H1 (cell line): ENCODE results near the gene PATE1. TPM values are rescaled to one million over a fixed set of nuclear protein-coding genes. Genes with fewer than 3 reads are reported as not detected.

Source experiments
- CTCF ChIA-PET: fragments of 300-600 bp; sonication (Branson Sonifier 250); formaldehyde crosslinking; loops from one replicate; lab custom pipeline; 2021; ENCODE audit not compliant: partially characterized antibody; lab: Charles Lee
- POLR2A ChIA-PET: fragments of 300-600 bp; sonication (Branson Sonifier 250); formaldehyde crosslinking; loops from one replicate; lab custom pipeline; 2021; ENCODE audit warnings: inconsistent platforms; ENCODE audit not compliant: partially characterized antibody; lab: Charles Lee
- DNase-seq, 2 experiments: peaks; one replicate each; pipeline versions ENCODE4 v3.0.0 to v3.0.0-alpha.2; 2010 to 2022; ENCODE audit warnings: low spot score in 2 of 2, low read depth in 1 of 2, mixed read lengths in 1 of 2
- FAIRE-seq: peaks from 2 replicates; lab custom pipeline; 2011; peaks lifted over from hg19 to GRCh38; lab: Jason Lieb, UNC
- H2AFZ ChIP-seq: 2 replicates; pipeline ENCODE4 v1.8.1; 2012; ENCODE audit warnings: low read length, inconsistent platforms
- H2AK5ac ChIP-seq: 2 replicates; pipeline ENCODE4 v1.6.1; 2013; ENCODE audit warnings: low read depth, low read length
- H2BK120ac ChIP-seq: replicated peaks from 2 replicates; pipeline ENCODE3; 2013; ENCODE audit warnings: low read depth, low read length, inconsistent platforms
- H2BK12ac ChIP-seq: 2 replicates; pipeline ENCODE4 v1.6.1; 2013; ENCODE audit warnings: low read depth, low read length
- H2BK15ac ChIP-seq: 2 replicates; pipeline ENCODE4 v1.6.1; 2013; ENCODE audit warnings: low read length
- H2BK20ac ChIP-seq: 2 replicates; pipeline ENCODE4 v1.6.1; 2013; ENCODE audit warnings: low read length
- H2BK5ac ChIP-seq: 2 replicates; pipeline ENCODE4 v1.6.1; 2013; ENCODE audit warnings: low read depth, low read length
- H3K14ac ChIP-seq: 2 replicates; pipeline ENCODE4 v1.6.1; 2013; ENCODE audit warnings: inconsistent platforms; ENCODE audit not compliant: insufficient read length
- H3K18ac ChIP-seq: 2 replicates; pipeline ENCODE4 v1.6.1; 2013; ENCODE audit warnings: low read length; ENCODE audit errors: extremely low read depth
- H3K23ac ChIP-seq: 2 replicates; pipeline ENCODE4 v1.6.1; 2013; ENCODE audit warnings: inconsistent platforms; ENCODE audit not compliant: insufficient read length
- H3K23me2 ChIP-seq: 2 replicates; pipeline ENCODE4 v1.6.1; 2013; ENCODE audit warnings: low read depth, low read length
- H3K27ac ChIP-seq: 2 replicates; pipeline ENCODE4 v1.6.1; 2011; ENCODE audit warnings: low read depth, low read length, inconsistent platforms
- H3K27me3 ChIP-seq, 4 experiments: replicated peaks in 1 of 4; 1 replicate in 1 of 4; 2 replicates in 3 of 4; pipeline versions ENCODE4 v1.6.1 to v1.8.1; 2011 to 2013; ENCODE audit warnings: low read length in 3 of 4, mild to moderate bottlenecking in 3 of 4, inconsistent platforms in 2 of 4, mixed read lengths in 2 of 4, moderate library complexity in 1 of 4; ENCODE audit not compliant: control insufficient read depth in 3 of 4, insufficient read depth in 3 of 4; ENCODE audit errors: extremely low read depth in 1 of 4
- H3K36me3 ChIP-seq, 4 experiments: 2 replicates each; pipeline versions ENCODE4 v1.6.1 to v1.8.1; 2011 to 2013; ENCODE audit warnings: mild to moderate bottlenecking in 4 of 4, low read length in 3 of 4, moderate library complexity in 2 of 4, control low read depth in 1 of 4, inconsistent platforms in 1 of 4; ENCODE audit not compliant: insufficient read depth in 4 of 4, control insufficient read depth in 2 of 4
- H3K4ac ChIP-seq: replicated peaks from 2 replicates; pipeline ENCODE3; 2013; ENCODE audit warnings: low read length, low read depth, mixed read lengths, inconsistent platforms; ENCODE audit not compliant: insufficient read length
- H3K4me1 ChIP-seq, 4 experiments: replicated peaks in 1 of 4; 1 replicate in 1 of 4; 2 replicates in 3 of 4; pipeline versions ENCODE4 v1.6.1 to v1.8.1; 2011 to 2013; ENCODE audit warnings: low read length in 3 of 4, inconsistent platforms in 2 of 4, mixed read lengths in 1 of 4; ENCODE audit not compliant: insufficient read depth in 4 of 4, control insufficient read depth in 3 of 4
- H3K4me2 ChIP-seq, 2 experiments: 2 replicates each; pipeline versions ENCODE4 v1.6.1 to v1.8.1; 2011 to 2013; ENCODE audit warnings: low read depth in 2 of 2, low read length in 2 of 2, control low read depth in 1 of 2, inconsistent platforms in 1 of 2, mild to moderate bottlenecking in 1 of 2; ENCODE audit not compliant: insufficient read depth in 1 of 2
- H3K4me3 ChIP-seq, 4 experiments: fragments of 200-600, 300-600 bp in 1 of 4; sonication (generic), shearing (Covaris generic), sonication (Bioruptor Twin) in 1 of 4; 2 replicates each; pipeline versions ENCODE4 v1.5.1 to v1.8.1; 2011 to 2016; ENCODE audit warnings: low read length in 4 of 4, low read depth in 3 of 4, control low read depth in 2 of 4, inconsistent platforms in 2 of 4, mild to moderate bottlenecking in 2 of 4, mixed read lengths in 1 of 4, moderate library complexity in 1 of 4; ENCODE audit not compliant: insufficient read depth in 2 of 4; ENCODE audit errors: extremely low read depth in 1 of 4
- H3K56ac ChIP-seq: replicated peaks from 2 replicates; pipeline ENCODE3; 2013; ENCODE audit warnings: low read depth, mild to moderate bottlenecking, mixed read lengths, low read length, inconsistent platforms; ENCODE audit not compliant: insufficient read length
- H3K79me1 ChIP-seq: 2 replicates; pipeline ENCODE4 v1.6.1; 2013; ENCODE audit warnings: low read depth, low read length, control low read depth
- H3K79me2 ChIP-seq, 2 experiments: 2 replicates each; pipeline versions ENCODE4 v1.6.1 to v1.8.1; 2012 to 2013; ENCODE audit warnings: low read length in 2 of 2, mild to moderate bottlenecking in 2 of 2, inconsistent platforms in 1 of 2; ENCODE audit not compliant: insufficient read depth in 2 of 2, control insufficient read depth in 1 of 2
- H3K9ac ChIP-seq, 4 experiments: replicated peaks in 1 of 4; 1 replicate in 1 of 4; 2 replicates in 3 of 4; pipeline versions ENCODE4 v1.6.1 to v1.8.1; 2011 to 2013; ENCODE audit warnings: low read depth in 3 of 4, low read length in 3 of 4, control low read depth in 2 of 4, mild to moderate bottlenecking in 2 of 4, moderate library complexity in 2 of 4, inconsistent platforms in 1 of 4; ENCODE audit errors: extremely low read depth in 1 of 4
- H3K9me3 ChIP-seq, 2 experiments: 2 replicates each; pipeline versions ENCODE4 v1.6.1 to v1.8.1; 2012 to 2013; ENCODE audit warnings: mild to moderate bottlenecking in 2 of 2, moderate library complexity in 2 of 2, control low read depth in 1 of 2, inconsistent platforms in 1 of 2, low read depth in 1 of 2, low read length in 1 of 2, mixed read lengths in 1 of 2; ENCODE audit not compliant: insufficient read depth in 2 of 2
- H4K20me1 ChIP-seq, 2 experiments: replicated peaks in 1 of 2; 2 replicates each; pipeline versions ENCODE3 to v1.8.1; 2011 to 2013; ENCODE audit warnings: inconsistent platforms in 2 of 2, low read length in 2 of 2, mild to moderate bottlenecking in 1 of 2; ENCODE audit not compliant: insufficient read depth in 2 of 2, control insufficient read depth in 1 of 2
- H4K5ac ChIP-seq: 2 replicates; pipeline ENCODE4 v1.6.1; 2013; ENCODE audit warnings: low read length, low read depth, mixed read lengths, inconsistent platforms; ENCODE audit not compliant: insufficient read length
- H4K8ac ChIP-seq: 2 replicates; pipeline ENCODE4 v1.8.0; 2013; ENCODE audit warnings: mild to moderate bottlenecking, moderate library complexity, low read length, inconsistent platforms; ENCODE audit not compliant: insufficient read depth; ENCODE audit errors: extremely low read depth
- H4K91ac ChIP-seq: replicated peaks from 2 replicates; pipeline ENCODE3; 2013; ENCODE audit warnings: low read length, mixed read lengths, inconsistent platforms; ENCODE audit not compliant: insufficient read length
- BACH1 ChIP-seq: IDR thresholded peaks from 2 replicates; pipeline ENCODE4 v1.6.1; 2012; ENCODE audit warnings: low read length, improper control_type of control experiment
- CTCF ChIP-seq, 3 experiments: IDR thresholded peaks; 1 replicate in 2 of 3; 2 replicates in 1 of 3; pipeline versions ENCODE4 v1.5.1 to v1.6.1; 2011; ENCODE audit warnings: low read length in 3 of 3, mild to moderate bottlenecking in 3 of 3, inconsistent platforms in 2 of 3, low read depth in 1 of 3, moderate library complexity in 1 of 3; ENCODE audit not compliant: insufficient read depth in 1 of 3; ENCODE audit errors: control extremely low read depth in 1 of 3
- EGR1 ChIP-seq: IDR thresholded peaks from 2 replicates; pipeline ENCODE4 v1.6.1; 2011; ENCODE audit warnings: low read depth, low read length, borderline replicate concordance
- GTF2F1 ChIP-seq: IDR thresholded peaks from 2 replicates; pipeline ENCODE4 v1.6.1; 2012; ENCODE audit warnings: low read depth, low read length, improper control_type of control experiment, borderline replicate concordance
- MAX ChIP-seq: IDR thresholded peaks from 2 replicates; pipeline ENCODE4 v1.6.1; 2012; ENCODE audit warnings: inconsistent platforms
- TBP ChIP-seq: IDR thresholded peaks from 2 replicates; pipeline ENCODE4 v1.6.1; 2011; ENCODE audit warnings: low read depth, low read length, improper control_type of control experiment
- WGBS, 2 experiments: shearing (Covaris generic) in 1 of 2; methylation state at CpG; one replicate each; pipeline versions ENCODE4 v1.1.6 to v1.1.7; 2013 to 2015; ENCODE audit warnings: low lambda C conversion rate in 2 of 2, mixed read lengths in 2 of 2, inconsistent platforms in 1 of 2, low coverage in 1 of 2, missing lambda C conversion rate in 1 of 2; ENCODE audit not compliant: insufficient replicate concordance in 2 of 2, insufficient coverage in 1 of 2, insufficient read length in 1 of 2; ENCODE audit errors: extremely low coverage in 1 of 2, missing lambda C conversion rate in 1 of 2; 5-methylcytosine and 5-hydroxymethylcytosine counted together
- polyA plus RNA-seq, 7 experiments: library from polyadenylated mRNA; depleted of rRNA in 3 of 7; stranded (reverse) in 5 of 7; unstranded in 2 of 7; fragments of >200 nt in 5 of 7; fragments of 200-250 nt in 2 of 7; gene quantifications; 1 replicate in 5 of 7; 2 replicates in 1 of 7; 4 replicates in 1 of 7; pipeline versions ENCODE4 v1.2.1 to v1.2.3, GENCODE V29; 2011 to 2013; ENCODE audit warnings: missing spikeins in 2 of 7, mixed read lengths in 2 of 7
- total RNA-seq: library from RNA; stranded (reverse); fragmentation: NEBNext Ultra II Directional; extraction: Animal tissue kit (Norgen Biotek cat#: 25700); gene quantifications from 2 replicates; pipeline ENCODE4 v1.2.1, GENCODE V29; 2021

The PATE1 gene
- total and polyA plus RNA-seq, 2 of the 8 experiments (the other 6 are each of a cell fraction or from before 2014, with no cell fraction given) = not detected

- H3K9me3 ChIP-seq = no peaks in the 10 kb centered on the region
- H3K27me3 ChIP-seq = no peaks in the 10 kb centered on the region
- H3K4me2 ChIP-seq = no peak overlapping the region
- no peaks in the 10 kb centered on the region for H3K36me3 ChIP-seq
- DNase-seq (no peak), FAIRE-seq (no peak)
- H3K18ac ChIP-seq = no peak overlapping the region
- H4K20me1 ChIP-seq = no peaks in the 10 kb centered on the region
- H3K79me1 ChIP-seq = no peaks in the 10 kb centered on the region
- no peak overlapping the region for H3K9ac ChIP-seq
- no peak overlapping the region for H3K14ac ChIP-seq
- no peak overlapping the region for H3K4ac ChIP-seq
- WGBS, 2 experiments = 67% methylated on average over 2 of the region's 2 CpGs; no CpG with 5 or more reads in 1 of the 2 experiments
- H2BK5ac ChIP-seq = no peak overlapping the region
- H3K27ac ChIP-seq = no peak overlapping the region
- no peak overlapping the region for H2BK15ac ChIP-seq
- H2AK5ac ChIP-seq = no peak overlapping the region
- H3K56ac ChIP-seq = no peak overlapping the region
- H2AFZ ChIP-seq = no peak overlapping the region
- no peaks in the 10 kb centered on the region for H3K79me2 ChIP-seq
- H2BK20ac ChIP-seq = no peak overlapping the region
- H3K23me2 ChIP-seq = no peaks in the 10 kb centered on the region
- H2BK120ac ChIP-seq = no peak overlapping the region
- no peaks in the 10 kb centered on the region for H3K4me1 ChIP-seq
- ChIA-PET CTCF (interaction anchor here (0.6 kb wide), 1 partner anchor 51 kb away, joined by 4 read pairs; no protein-coding TSS in a partner anchor), POLR2A (no interaction called here)
- H2BK12ac ChIP-seq = no peak overlapping the region
- H3K4me3 ChIP-seq = no peak overlapping the region
- no peak overlapping the region for H4K91ac ChIP-seq
- H4K8ac ChIP-seq = no peak overlapping the region
- TF ChIP-seq MAX (no peak), GTF2F1 (no peak), BACH1 (no peak), EGR1 (no peak), TBP (no peak), CTCF (IDR thresholded peaks at IDR 0.05; ENCODE audit: control extremely low read depth in 1 of 3, insufficient read depth in 1 of 3, low read depth in 1 of 3, low read length in 3 of 3) (no peak)
- H3K23ac ChIP-seq = no peak overlapping the region
- H4K5ac ChIP-seq = no peak overlapping the region
These were observed 38.6 kb downstream of the PATE1 start for GRCh38 chr11:125784678-125785077.
